Inflammatory macrophage treated with lipopolysaccharide for 4 hours (primary cell): ENCODE data around the gene FOXB1.

Source experiments
- DNase-seq: peaks from one replicate; pipeline ENCODE4 v3.0.0-alpha.2; 2020

The FOXB1 gene

GRCh38 chr15:60004009-60004845 is at the start of gene FOXB1:
FOXB1 (plus strand) TSS chr15:60004311; CDS start chr15:60004964, 653 bp downstream.
- DNase-seq: no peak

- no peak for DNase-seq
Observed at GRCh38 chr15:59958288-59958687, 45.8 kb upstream of the FOXB1 start.

- DNase-seq: no peak
Observed at GRCh38 chr15:59960318-59960717, 43.8 kb upstream of the FOXB1 start.

- DNase-seq: no peak
Observed at GRCh38 chr15:59963322-59963721, 40.8 kb upstream of the FOXB1 start.

- no peak for DNase-seq
Observed at GRCh38 chr15:59963925-59964324, 40.2 kb upstream of the FOXB1 start.

GRCh38 chr15:59965741-59966140 is 38.4 kb upstream of the FOXB1 start:
- DNase-seq: no peak

- no peak for DNase-seq
Observed at GRCh38 chr15:59966262-59966661, 37.8 kb upstream of the FOXB1 start.

GRCh38 chr15:59968314-59968713 is 35.8 kb upstream of the FOXB1 start:
- no peak for DNase-seq

GRCh38 chr15:59972241-59972640 is 31.9 kb upstream of the FOXB1 start:
- DNase-seq: no peak

- no peak for DNase-seq
Observed at GRCh38 chr15:59976480-59977271, 27.4 kb upstream of the FOXB1 start.

GRCh38 chr15:59991834-59992233 is 12.3 kb upstream of the FOXB1 start:
- DNase-seq: no peak

GRCh38 chr15:59993041-59993750 is 10.9 kb upstream of the FOXB1 start:
- no peak for DNase-seq

- no peak for DNase-seq
Observed at GRCh38 chr15:59993950-59994401, 10.1 kb upstream of the FOXB1 start.

GRCh38 chr15:59994526-59994887 is 9.6 kb upstream of the FOXB1 start:
- DNase-seq: no peak

- no peak for DNase-seq
Observed at GRCh38 chr15:59994888-59995557, 9.1 kb upstream of the FOXB1 start.

- DNase-seq: no peak
Observed at GRCh38 chr15:59995568-59996297, 8.4 kb upstream of the FOXB1 start.

- no peak for DNase-seq
Observed at GRCh38 chr15:59996298-59997041, 7.6 kb upstream of the FOXB1 start.

- DNase-seq: no peak
Observed at GRCh38 chr15:59997070-59997701, 6.9 kb upstream of the FOXB1 start.

- no peak for DNase-seq
Observed at GRCh38 chr15:59998305-59998949, 5.7 kb upstream of the FOXB1 start.

GRCh38 chr15:59998950-59999611 is 5.0 kb upstream of the FOXB1 start:
- DNase-seq: no peak
